GM23338 (cell line): ENCODE data around the gene TMEM234. TPM values are rescaled to one million over a fixed set of nuclear protein-coding genes. Genes with fewer than 3 reads are reported as not detected.
A peak's percentile ranks its signal among the peaks of the same experiment; 100 is the strongest.

Experiments
- ATAC-seq: fragments of 200-7000 bp; cut with Tn5 transposase; 3 replicates; pipeline ENCODE4 v1.9.1; 2020
- DNase-seq: peaks from one replicate; pipeline ENCODE4 v3.0.0-alpha.2; 2015; ENCODE audit warnings: low spot score
- H2AFZ ChIP-seq: fragments of 200-600 bp; sonication (generic); 2 replicates; pipeline ENCODE4 v1.8.0; 2016; ENCODE audit warnings: antibody characterized with exemption, mild to moderate bottlenecking, moderate library complexity
- H3F3A ChIP-seq: fragments of 200-600 bp; sonication (generic); replicated peaks from 2 replicates; pipeline ENCODE4 v1.8.0; 2017; ENCODE audit warnings: antibody characterized with exemption, mixed run types, low read depth
- H3K27ac ChIP-seq: fragments of 200-600 bp; sonication (generic); 2 replicates; pipeline ENCODE4 v1.6.1; 2016; ENCODE audit warnings: low read depth
- H3K27me3 ChIP-seq: fragments of 200-600 bp; sonication (generic); 2 replicates; pipeline ENCODE4 v1.8.0; 2016; ENCODE audit warnings: mild to moderate bottlenecking, mixed run types, moderate library complexity; ENCODE audit not compliant: insufficient read depth
- H3K36me3 ChIP-seq: fragments of 200-600 bp; sonication (generic); 2 replicates; pipeline ENCODE4 v1.8.0; 2016; ENCODE audit warnings: mild to moderate bottlenecking; ENCODE audit not compliant: insufficient read depth
- H3K4me1 ChIP-seq: fragments of 200-600 bp; sonication (generic); 2 replicates; pipeline ENCODE4 v1.8.0; 2016; ENCODE audit warnings: mild to moderate bottlenecking, moderate library complexity; ENCODE audit not compliant: insufficient read depth
- H3K4me2 ChIP-seq: fragments of 200-600 bp; sonication (generic); 2 replicates; pipeline ENCODE4 v1.7.1; 2017; ENCODE audit warnings: mixed run types
- H3K4me3 ChIP-seq: fragments of 200-600 bp; sonication (generic); 2 replicates; pipeline ENCODE4 v1.6.1; 2016; ENCODE audit warnings: mixed run types
- H3K79me2 ChIP-seq: fragments of 200-600 bp; sonication (generic); replicated peaks from 2 replicates; pipeline ENCODE4 v1.8.0; 2017; ENCODE audit warnings: mild to moderate bottlenecking; ENCODE audit not compliant: insufficient read depth
- H3K9me2 ChIP-seq: fragments of 200-600 bp; sonication (generic); 2 replicates; pipeline ENCODE4 v1.8.0; 2017; ENCODE audit not compliant: insufficient read depth
- H4K20me1 ChIP-seq: fragments of 200-600 bp; sonication (generic); replicated peaks from 2 replicates; pipeline ENCODE4 v1.8.0; 2017; ENCODE audit warnings: mild to moderate bottlenecking; ENCODE audit not compliant: insufficient read depth
- H3K27ac Mint-ChIP-seq: 2 replicates; pipeline ENCODE4 v1.8.0; 2020; ENCODE audit warnings: inconsistent platforms, mild to moderate bottlenecking, moderate library complexity, mixed read lengths
- H3K27me3 Mint-ChIP-seq: 3 replicates; pipeline ENCODE4 v1.8.0; 2022; ENCODE audit warnings: low read depth, mild to moderate bottlenecking, moderate library complexity, mixed read lengths, inconsistent platforms; ENCODE audit not compliant: insufficient read depth, poor library complexity
- H3K36me3 Mint-ChIP-seq: 3 replicates; pipeline ENCODE4 v1.8.0; 2021; ENCODE audit warnings: low read depth, mild to moderate bottlenecking, inconsistent platforms, moderate library complexity, mixed read lengths
- H3K4me1 Mint-ChIP-seq: 3 replicates; pipeline ENCODE4 v1.8.0; 2020; ENCODE audit warnings: mild to moderate bottlenecking, inconsistent platforms, mixed read lengths
- H3K4me3 Mint-ChIP-seq: 3 replicates; pipeline ENCODE4 v1.8.0; 2021; ENCODE audit warnings: moderate library complexity, mild to moderate bottlenecking, inconsistent platforms, mixed read lengths
- H3K9me3 Mint-ChIP-seq: 3 replicates; pipeline ENCODE4 v1.8.0; 2020; ENCODE audit warnings: moderate library complexity, mild to moderate bottlenecking, inconsistent platforms, mixed read lengths
- CREB1 ChIP-seq: fragments of 250-450 bp; sonication (Bioruptor Pico); IDR thresholded peaks from 2 replicates; pipeline ENCODE4 v1.5.0; 2020; ENCODE audit warnings: low read depth, mild to moderate bottlenecking, moderate library complexity
- EZH2 ChIP-seq: fragments of 200-600 bp; sonication (generic); IDR thresholded peaks from one replicate; pipeline ENCODE4 v1.8.0; 2017; ENCODE audit warnings: antibody characterized with exemption, mild to moderate bottlenecking, low read depth; ENCODE audit not compliant: unreplicated experiment
- JUNB ChIP-seq: IDR thresholded peaks from one replicate; pipeline ENCODE4 v1.6.1; 2016; ENCODE audit warnings: antibody characterized with exemption; ENCODE audit not compliant: unreplicated experiment
- NANOG ChIP-seq: IDR thresholded peaks from 2 replicates; pipeline ENCODE4 v1.6.1; 2016; ENCODE audit warnings: antibody characterized with exemption, borderline replicate concordance
- POLR2AphosphoS5 ChIP-seq: IDR thresholded peaks from 2 replicates; pipeline ENCODE4 v1.6.1; 2016; ENCODE audit warnings: antibody characterized with exemption, low read depth
- STAT1 ChIP-seq: IDR thresholded peaks from one replicate; pipeline ENCODE4 v1.6.1; 2016; ENCODE audit warnings: antibody characterized with exemption; ENCODE audit not compliant: unreplicated experiment
- ZNF114 ChIP-seq: fragments of 250-450 bp; sonication (Bioruptor Pico); IDR thresholded peaks from 2 replicates; pipeline ENCODE4 v1.5.0; 2020; ENCODE audit warnings: mild to moderate bottlenecking, moderate library complexity
- ZNF331 ChIP-seq: fragments of 250-450 bp; sonication (Bioruptor Pico); IDR thresholded peaks from 2 replicates; pipeline ENCODE4 v1.5.0; 2020; ENCODE audit warnings: low read depth, mild to moderate bottlenecking, moderate library complexity
- polyA plus RNA-seq: library from polyadenylated mRNA; unstranded; fragments of >200 nt; fragmentation: Nextera tagmentation; extraction: Ambion mirVana; gene quantifications from 2 replicates; pipeline ENCODE4 v1.2.1, GENCODE V29; 2016
- total RNA-seq: library from RNA; depleted of rRNA; stranded (reverse); fragments of >200 nt; shearing (Covaris generic); gene quantifications from 2 replicates; pipeline ENCODE4 v1.2.3, GENCODE V29; 2014
- TF ChIP-seq, protein P1 (sequence below): IDR thresholded peaks from 2 replicates; pipeline ENCODE4 v1.6.1; 2016; ENCODE audit warnings: antibody characterized with exemption
- TF ChIP-seq, protein P2 (sequence below): IDR thresholded peaks from one replicate; pipeline ENCODE4 v1.6.1; 2018; ENCODE audit warnings: antibody characterized with exemption; ENCODE audit not compliant: unreplicated experiment
- TF ChIP-seq, protein P3 (sequence below), 2 experiments: fragments of 200-600 bp in 1 of 2; sonication (generic) in 1 of 2; conservative IDR thresholded peaks; 2 replicates each; pipeline versions ENCODE4 v1.5.1 to v1.6.1; 2016 to 2017; ENCODE audit warnings: antibody characterized with exemption in 2 of 2, low read depth in 2 of 2, mild to moderate bottlenecking in 2 of 2, moderate library complexity in 1 of 2

TMEM234 gene
- total and polyA plus RNA-seq, 2 experiments from 2014 or later: 4.7 to 8.2 TPM

DNA sequence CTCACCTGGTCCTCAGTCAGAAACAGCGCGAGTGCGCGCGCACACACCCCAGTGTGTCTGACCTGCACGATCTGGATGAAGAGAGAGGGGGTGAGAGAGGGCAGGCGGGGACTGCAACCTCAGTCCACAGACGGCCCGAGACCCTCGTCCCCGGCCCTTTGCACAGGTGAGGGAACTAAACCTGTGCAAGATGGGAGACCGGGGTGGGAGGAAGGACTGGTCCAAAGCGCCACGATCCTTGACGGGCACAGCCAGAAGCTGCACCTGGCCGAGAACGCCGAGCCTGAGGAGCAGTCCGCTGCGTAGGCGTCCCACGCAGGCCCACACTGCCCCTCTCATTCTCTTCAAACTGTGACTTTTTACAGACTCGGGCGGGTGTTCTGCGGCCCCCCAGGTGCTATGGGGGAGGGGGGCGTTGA lies 17.2 kb downstream of the TMEM234 start:
- peaks cover 14% of the 10 kb centered on the region; the same call in 2 of the 3 replicates for H3K36me3 Mint-ChIP-seq
- no peaks in the 10 kb centered on the region for H3K36me3 ChIP-seq
- H3K4me3 ChIP-seq: peak overlapping the region; percentile 89
- peak overlapping the region; percentile 99 for H3K4me2 ChIP-seq
- H2AFZ ChIP-seq: peak overlapping the region; percentile 99
- H3K27me3 ChIP-seq: peaks cover 28% of the 10 kb centered on the region
- peaks cover 2% of the 10 kb centered on the region; the same call in 2 of the 3 replicates for H3K9me3 Mint-ChIP-seq
- peaks cover 21% of the 10 kb centered on the region for H3K4me1 Mint-ChIP-seq
- no peak overlapping the region for H3K27ac ChIP-seq
- no peak overlapping the region; the same call in 1 of the 2 replicates for H3K27ac Mint-ChIP-seq
- H3K9me2 ChIP-seq: no peaks in the 10 kb centered on the region
- H3K79me2 ChIP-seq: no peaks in the 10 kb centered on the region
- H3K27me3 Mint-ChIP-seq: peaks cover 44% of the 10 kb centered on the region
- DNase-seq: peak; percentile 48
- TF ChIP-seq ZNF114 (CRISPR knock-in tag): no peak
- TF ChIP-seq EZH2: no peak
- no peak for TF ChIP-seq POLR2AphosphoS5
- TF ChIP-seq NANOG: no peak
- no peak for TF ChIP-seq STAT1
- no peak for TF ChIP-seq JUNB
- no peak for TF ChIP-seq ZNF331 (CRISPR knock-in tag)
- TF ChIP-seq, protein P1, sequence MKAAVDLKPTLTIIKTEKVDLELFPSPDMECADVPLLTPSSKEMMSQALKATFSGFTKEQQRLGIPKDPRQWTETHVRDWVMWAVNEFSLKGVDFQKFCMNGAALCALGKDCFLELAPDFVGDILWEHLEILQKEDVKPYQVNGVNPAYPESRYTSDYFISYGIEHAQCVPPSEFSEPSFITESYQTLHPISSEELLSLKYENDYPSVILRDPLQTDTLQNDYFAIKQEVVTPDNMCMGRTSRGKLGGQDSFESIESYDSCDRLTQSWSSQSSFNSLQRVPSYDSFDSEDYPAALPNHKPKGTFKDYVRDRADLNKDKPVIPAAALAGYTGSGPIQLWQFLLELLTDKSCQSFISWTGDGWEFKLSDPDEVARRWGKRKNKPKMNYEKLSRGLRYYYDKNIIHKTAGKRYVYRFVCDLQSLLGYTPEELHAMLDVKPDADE: no peak
- TF ChIP-seq, protein P2, sequence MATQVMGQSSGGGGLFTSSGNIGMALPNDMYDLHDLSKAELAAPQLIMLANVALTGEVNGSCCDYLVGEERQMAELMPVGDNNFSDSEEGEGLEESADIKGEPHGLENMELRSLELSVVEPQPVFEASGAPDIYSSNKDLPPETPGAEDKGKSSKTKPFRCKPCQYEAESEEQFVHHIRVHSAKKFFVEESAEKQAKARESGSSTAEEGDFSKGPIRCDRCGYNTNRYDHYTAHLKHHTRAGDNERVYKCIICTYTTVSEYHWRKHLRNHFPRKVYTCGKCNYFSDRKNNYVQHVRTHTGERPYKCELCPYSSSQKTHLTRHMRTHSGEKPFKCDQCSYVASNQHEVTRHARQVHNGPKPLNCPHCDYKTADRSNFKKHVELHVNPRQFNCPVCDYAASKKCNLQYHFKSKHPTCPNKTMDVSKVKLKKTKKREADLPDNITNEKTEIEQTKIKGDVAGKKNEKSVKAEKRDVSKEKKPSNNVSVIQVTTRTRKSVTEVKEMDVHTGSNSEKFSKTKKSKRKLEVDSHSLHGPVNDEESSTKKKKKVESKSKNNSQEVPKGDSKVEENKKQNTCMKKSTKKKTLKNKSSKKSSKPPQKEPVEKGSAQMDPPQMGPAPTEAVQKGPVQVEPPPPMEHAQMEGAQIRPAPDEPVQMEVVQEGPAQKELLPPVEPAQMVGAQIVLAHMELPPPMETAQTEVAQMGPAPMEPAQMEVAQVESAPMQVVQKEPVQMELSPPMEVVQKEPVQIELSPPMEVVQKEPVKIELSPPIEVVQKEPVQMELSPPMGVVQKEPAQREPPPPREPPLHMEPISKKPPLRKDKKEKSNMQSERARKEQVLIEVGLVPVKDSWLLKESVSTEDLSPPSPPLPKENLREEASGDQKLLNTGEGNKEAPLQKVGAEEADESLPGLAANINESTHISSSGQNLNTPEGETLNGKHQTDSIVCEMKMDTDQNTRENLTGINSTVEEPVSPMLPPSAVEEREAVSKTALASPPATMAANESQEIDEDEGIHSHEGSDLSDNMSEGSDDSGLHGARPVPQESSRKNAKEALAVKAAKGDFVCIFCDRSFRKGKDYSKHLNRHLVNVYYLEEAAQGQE: no peak
- no peak for TF ChIP-seq CREB1 (CRISPR knock-in tag)
- H4K20me1 ChIP-seq: no peaks in the 10 kb centered on the region
- H3K4me1 ChIP-seq: peaks cover 17% of the 10 kb centered on the region
- peaks cover 20% of the 10 kb centered on the region; the same call in 1 of the 2 replicates for H3F3A ChIP-seq
- peak; percentile 4 for ATAC-seq
- peak overlapping the region; percentile 96 for H3K4me3 Mint-ChIP-seq

DNA sequence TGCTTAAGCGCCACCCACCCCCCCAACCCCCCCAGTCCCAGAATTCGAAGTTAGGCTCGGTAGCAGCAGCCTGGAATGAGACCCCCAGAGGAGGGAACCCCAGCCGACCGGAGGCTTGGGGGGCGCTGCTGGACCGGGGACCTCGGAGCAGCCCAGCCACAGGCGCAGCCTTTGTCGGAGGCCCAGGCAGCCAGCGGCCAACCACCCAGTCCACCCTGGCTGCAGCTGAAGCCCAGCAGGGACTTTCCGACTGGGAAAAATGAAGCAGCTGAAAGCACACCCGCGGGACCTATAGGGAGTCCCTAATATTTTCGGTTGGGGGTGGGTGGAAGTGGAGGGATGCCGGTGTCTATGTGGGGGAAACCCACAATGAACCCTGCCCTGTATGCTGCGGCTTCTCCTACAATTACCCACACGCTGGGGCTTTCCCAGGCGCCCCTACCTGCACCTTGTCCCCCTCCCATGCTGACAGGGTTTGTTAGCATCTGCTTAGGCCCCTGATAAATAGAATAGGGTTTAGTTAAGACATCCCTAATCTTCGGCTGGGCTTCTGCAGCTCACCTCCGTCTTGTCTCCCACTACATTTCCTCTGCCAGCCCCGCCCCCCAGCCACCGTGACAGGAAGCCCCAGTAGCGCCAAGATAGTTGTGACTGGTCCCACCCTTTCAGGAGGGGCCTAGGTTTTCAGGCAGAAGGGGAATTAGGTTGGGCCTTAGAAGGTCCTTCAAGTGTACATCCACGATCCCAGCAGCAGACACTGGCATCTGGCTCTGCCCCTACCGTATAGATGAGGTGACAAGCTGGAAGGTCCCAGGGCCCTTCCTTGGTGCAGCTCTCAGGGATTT lies 20.9 kb downstream of the TMEM234 start:
- H3K79me2 ChIP-seq: no peaks in the 10 kb centered on the region
- peak; percentile 46 for ATAC-seq
- TF ChIP-seq JUNB (no peak), POLR2AphosphoS5 (no peak)
- TF ChIP-seq, protein P3, sequence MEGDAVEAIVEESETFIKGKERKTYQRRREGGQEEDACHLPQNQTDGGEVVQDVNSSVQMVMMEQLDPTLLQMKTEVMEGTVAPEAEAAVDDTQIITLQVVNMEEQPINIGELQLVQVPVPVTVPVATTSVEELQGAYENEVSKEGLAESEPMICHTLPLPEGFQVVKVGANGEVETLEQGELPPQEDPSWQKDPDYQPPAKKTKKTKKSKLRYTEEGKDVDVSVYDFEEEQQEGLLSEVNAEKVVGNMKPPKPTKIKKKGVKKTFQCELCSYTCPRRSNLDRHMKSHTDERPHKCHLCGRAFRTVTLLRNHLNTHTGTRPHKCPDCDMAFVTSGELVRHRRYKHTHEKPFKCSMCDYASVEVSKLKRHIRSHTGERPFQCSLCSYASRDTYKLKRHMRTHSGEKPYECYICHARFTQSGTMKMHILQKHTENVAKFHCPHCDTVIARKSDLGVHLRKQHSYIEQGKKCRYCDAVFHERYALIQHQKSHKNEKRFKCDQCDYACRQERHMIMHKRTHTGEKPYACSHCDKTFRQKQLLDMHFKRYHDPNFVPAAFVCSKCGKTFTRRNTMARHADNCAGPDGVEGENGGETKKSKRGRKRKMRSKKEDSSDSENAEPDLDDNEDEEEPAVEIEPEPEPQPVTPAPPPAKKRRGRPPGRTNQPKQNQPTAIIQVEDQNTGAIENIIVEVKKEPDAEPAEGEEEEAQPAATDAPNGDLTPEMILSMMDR (conservative IDR thresholded peaks at IDR 0.05; ENCODE audit: low read depth in 2 of 2): peak; percentile 16 to 56; a peak in 2 of 4 replicates
- TF ChIP-seq, protein P2: no peak
- Mint-ChIP-seq H3K27ac (no peak overlapping the region), H3K9me3 (peaks cover 2% of the 10 kb centered on the region; the same call in 2 of the 3 replicates), H3K27me3 (peaks cover 49% of the 10 kb centered on the region), H3K36me3 (peaks cover 23% of the 10 kb centered on the region), H3K4me3 (peak overlapping the region; percentile 70), H3K4me1 (peaks cover 45% of the 10 kb centered on the region)
- peaks cover 8% of the 10 kb centered on the region for H3K36me3 ChIP-seq
- peak overlapping the region; percentile 74; the same call in 1 of the 2 replicates for H2AFZ ChIP-seq
- peaks cover 32% of the 10 kb centered on the region for H3K4me1 ChIP-seq
- peaks cover 40% of the 10 kb centered on the region; the same call in 1 of the 2 replicates for H3F3A ChIP-seq
- H3K4me2 ChIP-seq: peak overlapping the region; percentile 96
- peaks cover 28% of the 10 kb centered on the region for H3K27me3 ChIP-seq
- no peak overlapping the region for H3K27ac ChIP-seq
- DNase-seq: peak; percentile 77
- no peaks in the 10 kb centered on the region for H3K9me2 ChIP-seq
- peak overlapping the region; percentile 69 for H3K4me3 ChIP-seq
- H4K20me1 ChIP-seq: peaks cover 3% of the 10 kb centered on the region; the same call in 1 of the 2 replicates
